ENCODE results near the gene PCK2. TPM values are rescaled to one million over a fixed set of nuclear protein-coding genes. Genes with fewer than 3 reads are reported as not detected.

The PCK2 gene
- total and polyA plus RNA-seq, 4 experiments from 2014 or later: 11.0 to 21.4 (median 16.9) TPM

DNA sequence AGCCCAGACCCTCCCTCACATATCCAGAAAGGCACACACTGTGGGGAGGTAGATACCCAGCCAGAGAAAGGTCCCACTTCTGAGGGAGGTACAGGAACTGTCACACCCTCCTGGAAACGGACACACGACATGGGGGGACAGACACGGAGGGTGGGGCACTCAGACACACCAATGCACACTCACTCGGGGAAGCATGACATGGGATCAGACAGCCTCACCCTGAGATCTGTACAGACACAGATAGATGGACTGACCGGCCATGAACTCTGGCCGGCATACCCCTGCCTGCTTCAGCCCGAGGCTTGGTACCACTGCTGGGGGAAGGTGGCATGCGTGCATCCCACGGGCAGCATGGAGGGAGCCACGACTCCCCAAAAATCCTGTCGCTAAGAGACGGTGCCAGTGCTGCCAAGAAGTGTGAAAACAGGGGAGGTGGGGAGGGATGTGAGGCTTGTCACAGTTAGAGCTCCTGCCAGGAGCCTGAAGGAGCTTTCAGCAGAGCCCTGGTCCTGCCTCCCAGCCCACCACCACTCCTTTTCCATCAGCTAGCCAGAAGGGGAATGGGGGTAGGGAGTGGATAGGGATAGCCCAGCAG is 22.2 kb upstream of the PCK2 start:
- H3K27ac ChIP-seq (ENCODE audit: low read depth, low read length): no peak overlapping the region
- Mint-ChIP-seq H3K36me3 (no peaks in the 10 kb centered on the region), H3K9me3 (no peaks in the 10 kb centered on the region), H3K27me3 (peaks cover 7 to 14% of the 10 kb centered on the region in 2 donors), H3K4me3 (no peak overlapping the region), H3K27ac (no peak overlapping the region), H3K4me1 (peaks cover 0 to 2% (median 0%) of the 10 kb centered on the region in 4 donors)
- DNase-seq: no peak
- ChIA-PET POLR2A (ENCODE audit: partially characterized antibody) (interaction anchor here (1.6 kb wide), 1 partner anchor 9 kb away, joined by 6 read pairs; no protein-coding TSS in a partner anchor), CTCF (ENCODE audit: partially characterized antibody) (interaction anchor here (12.1 kb wide), 1 partner anchor 22 kb away, joined by 168 read pairs; the partner anchor contains the start of gene PCK2)
- intact Hi-C loops (cut with micrococcal nuclease): no loop called here
- no peaks in the 10 kb centered on the region for H3K4me1 ChIP-seq (ENCODE audit: insufficient read depth, low read length)
- no peak overlapping the region for H3K4me3 ChIP-seq (ENCODE audit: low read length in 2 of 2)
- no peaks in the 10 kb centered on the region for H3K36me3 ChIP-seq (ENCODE audit: insufficient read depth, low read length)
- no peaks in the 10 kb centered on the region for H3K9me3 ChIP-seq (ENCODE audit: control insufficient read depth in 1 of 2, low read length in 2 of 2)
- no peaks in the 10 kb centered on the region for H3K27me3 ChIP-seq (ENCODE audit: insufficient read depth, low read length)

- Mint-ChIP-seq H3K27me3 (peaks cover 7 to 14% of the 10 kb centered on the region in 2 donors), H3K36me3 (no peaks in the 10 kb centered on the region), H3K4me3 (no peak overlapping the region), H3K4me1 (peaks cover 0 to 2% (median 0%) of the 10 kb centered on the region in 4 donors), H3K9me3 (no peaks in the 10 kb centered on the region), H3K27ac (no peak overlapping the region)
- DNase-seq: no peak
- no peaks in the 10 kb centered on the region for H3K9me3 ChIP-seq (ENCODE audit: control insufficient read depth in 1 of 2, low read length in 2 of 2)
- no peak overlapping the region for H3K27ac ChIP-seq (ENCODE audit: low read depth, low read length)
- CTCF ChIA-PET (ENCODE audit: partially characterized antibody): interaction anchor here (12.1 kb wide), 1 partner anchor 21 kb away, joined by 168 read pairs; the partner anchor contains the start of gene PCK2
- POLR2A ChIA-PET (ENCODE audit: partially characterized antibody): interaction anchor here (0.7 kb wide), 1 partner anchor 9 kb away, joined by 3 read pairs; no protein-coding TSS in a partner anchor
- H3K36me3 ChIP-seq (ENCODE audit: insufficient read depth, low read length): no peaks in the 10 kb centered on the region
- intact Hi-C loops (cut with micrococcal nuclease): no loop called here
- no peaks in the 10 kb centered on the region for H3K4me1 ChIP-seq (ENCODE audit: insufficient read depth, low read length)
- H3K27me3 ChIP-seq (ENCODE audit: insufficient read depth, low read length): no peaks in the 10 kb centered on the region
- no peak overlapping the region for H3K4me3 ChIP-seq (ENCODE audit: low read length in 2 of 2)
Observed at GRCh38 chr14:24072436-24072835, 21.7 kb upstream of the PCK2 start.

GRCh38 chr14:24072881-24073877 is 20.9 kb upstream of the PCK2 start:
- POLR2A ChIA-PET (ENCODE audit: partially characterized antibody): interaction anchor here (0.7 kb wide), 1 partner anchor 8 kb away, joined by 3 read pairs; no protein-coding TSS in a partner anchor
- Histone ChIP-seq H3K4me1 (ENCODE audit: insufficient read depth, low read length) (no peaks in the 10 kb centered on the region), H3K27ac (ENCODE audit: low read depth, low read length) (no peak overlapping the region), H3K27me3 (ENCODE audit: insufficient read depth, low read length) (no peaks in the 10 kb centered on the region), H3K4me3 (ENCODE audit: low read length in 2 of 2) (no peak overlapping the region), H3K36me3 (ENCODE audit: insufficient read depth, low read length) (no peaks in the 10 kb centered on the region), H3K9me3 (ENCODE audit: control insufficient read depth in 1 of 2, low read length in 2 of 2) (no peaks in the 10 kb centered on the region)
- no peaks in the 10 kb centered on the region for H3K9me3 Mint-ChIP-seq
- H3K27ac Mint-ChIP-seq: no peak overlapping the region
- DNase-seq: no peak
- no peak overlapping the region for H3K4me3 Mint-ChIP-seq
- peaks cover 0 to 2% (median 0%) of the 10 kb centered on the region in 4 donors for H3K4me1 Mint-ChIP-seq
- peaks cover 7 to 14% of the 10 kb centered on the region in 2 donors for H3K27me3 Mint-ChIP-seq
- no peaks in the 10 kb centered on the region for H3K36me3 Mint-ChIP-seq
- CTCF ChIA-PET (ENCODE audit: partially characterized antibody): interaction anchor here (12.1 kb wide), 1 partner anchor 20 kb away, joined by 168 read pairs; the partner anchor contains the start of gene PCK2
- intact Hi-C loops (cut with micrococcal nuclease): no loop called here

DNA sequence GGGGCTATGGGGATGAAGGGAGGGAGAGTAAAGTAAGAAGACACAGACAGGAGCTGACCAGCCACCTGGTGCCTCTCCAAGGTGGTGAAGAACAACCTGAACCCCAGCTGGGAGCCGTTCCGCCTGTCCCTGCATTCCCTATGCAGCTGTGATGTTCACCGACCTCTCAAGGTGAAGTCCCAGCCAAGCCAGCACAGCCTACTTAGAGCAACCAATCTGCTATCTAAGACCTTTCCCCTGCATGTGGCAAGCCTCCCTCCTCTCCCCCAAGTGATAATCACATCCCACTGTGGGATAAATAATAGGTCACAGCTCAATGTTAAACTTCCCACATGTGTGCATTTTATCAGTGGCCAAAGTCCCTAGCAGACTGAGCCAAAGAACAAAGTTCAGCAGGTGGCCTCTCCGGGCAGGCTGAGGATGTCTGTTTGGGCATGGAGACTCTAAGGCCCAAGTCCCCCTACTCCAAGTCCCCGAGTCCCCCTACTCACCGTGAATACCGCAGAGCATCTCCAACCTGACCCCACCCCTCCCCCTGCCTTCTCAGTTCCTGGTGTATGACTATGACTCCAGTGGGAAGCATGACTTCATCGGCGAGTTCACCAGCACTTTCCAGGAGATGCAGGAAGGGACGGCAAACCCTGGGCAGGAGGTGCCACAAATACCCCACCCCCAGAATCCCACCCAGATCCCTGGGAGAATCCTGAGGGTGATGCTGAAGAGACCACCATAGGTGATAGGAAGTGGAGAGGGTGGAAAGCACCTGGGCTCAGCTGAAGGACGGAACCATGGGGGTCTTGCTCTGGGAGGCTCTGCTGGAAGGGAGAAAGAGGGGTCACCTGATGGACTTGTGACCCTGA is 19.3 kb upstream of the PCK2 start:
- Histone ChIP-seq H3K4me1 (ENCODE audit: insufficient read depth, low read length) (no peaks in the 10 kb centered on the region), H3K27ac (ENCODE audit: low read depth, low read length) (no peak overlapping the region), H3K27me3 (ENCODE audit: insufficient read depth, low read length) (no peaks in the 10 kb centered on the region), H3K9me3 (ENCODE audit: control insufficient read depth in 1 of 2, low read length in 2 of 2) (no peaks in the 10 kb centered on the region), H3K4me3 (ENCODE audit: low read length in 2 of 2) (no peak overlapping the region), H3K36me3 (ENCODE audit: insufficient read depth, low read length) (no peaks in the 10 kb centered on the region)
- intact Hi-C loops (cut with micrococcal nuclease): no loop called here
- peak overlapping the region in 2 of 7 donors; percentile 42 to 43 for H3K27ac Mint-ChIP-seq
- H3K4me3 Mint-ChIP-seq: no peak overlapping the region
- H3K9me3 Mint-ChIP-seq: no peaks in the 10 kb centered on the region
- peaks cover 0 to 5% (median 3%) of the 10 kb centered on the region in 4 donors for H3K4me1 Mint-ChIP-seq
- peaks cover 5 to 11% of the 10 kb centered on the region in 2 donors for H3K27me3 Mint-ChIP-seq
- CTCF ChIA-PET (ENCODE audit: partially characterized antibody): interaction anchor here (0.7 to 12.1 kb wide), 3 partner anchors 19 to 87 kb away, joined by 3 to 168 read pairs (median 9); partner anchors contain the start of genes IRF9 and PCK2
- DNase-seq: no peak
- H3K36me3 Mint-ChIP-seq: no peaks in the 10 kb centered on the region
- POLR2A ChIA-PET (ENCODE audit: partially characterized antibody): interaction anchor here (0.9 kb wide), 1 partner anchor 39 kb away, joined by 4 read pairs; the partner anchor contains the start of genes DCAF11 and NRL

GRCh38 chr14:24075485-24076301 is 18.4 kb upstream of the PCK2 start:
- intact Hi-C loops (cut with micrococcal nuclease): no loop called here
- Mint-ChIP-seq H3K4me3 (no peak overlapping the region), H3K9me3 (no peaks in the 10 kb centered on the region), H3K27ac (no peak overlapping the region), H3K36me3 (no peaks in the 10 kb centered on the region), H3K27me3 (peaks cover 3 to 4% of the 10 kb centered on the region in 2 donors), H3K4me1 (peaks cover 5 to 11% (median 6%) of the 10 kb centered on the region in 4 donors)
- Histone ChIP-seq H3K4me3 (ENCODE audit: low read length in 2 of 2) (no peak overlapping the region), H3K9me3 (ENCODE audit: control insufficient read depth in 1 of 2, low read length in 2 of 2) (no peaks in the 10 kb centered on the region), H3K27ac (ENCODE audit: low read depth, low read length) (no peak overlapping the region), H3K36me3 (ENCODE audit: insufficient read depth, low read length) (no peaks in the 10 kb centered on the region), H3K4me1 (ENCODE audit: insufficient read depth, low read length) (peaks cover 7% of the 10 kb centered on the region), H3K27me3 (ENCODE audit: insufficient read depth, low read length) (no peaks in the 10 kb centered on the region)
- DNase-seq: no peak
- POLR2A ChIA-PET (ENCODE audit: partially characterized antibody): interaction anchor here (0.9 to 1.5 kb wide), 2 partner anchors 38 to 71 kb away, joined by 3 to 4 read pairs; partner anchors contain the start of genes DCAF11, NRL and PSME2
- CTCF ChIA-PET (ENCODE audit: partially characterized antibody): interaction anchor here (0.7 to 12.1 kb wide), 4 partner anchors 17 to 86 kb away, joined by 3 to 168 read pairs (median 8); partner anchors contain the start of genes IRF9 and PCK2

DNA sequence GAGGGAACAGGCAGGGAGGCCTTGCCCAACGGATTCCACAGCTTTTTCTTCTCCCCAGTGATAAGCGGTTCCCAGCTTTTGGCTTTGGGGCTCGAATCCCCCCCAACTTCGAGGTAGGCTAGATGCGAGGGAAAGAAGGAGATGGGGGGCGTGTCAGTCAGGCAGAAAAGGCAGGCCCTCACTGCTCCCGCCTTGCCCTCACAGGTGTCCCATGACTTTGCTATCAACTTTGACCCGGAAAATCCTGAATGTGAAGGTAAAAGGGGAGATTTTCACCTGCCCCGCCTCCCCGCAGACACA is 17.9 kb upstream of the PCK2 start:
- intact Hi-C loops (cut with micrococcal nuclease): no loop called here

More for the DNA sequence above, 17.9 kb upstream of the PCK2 start:
- Mint-ChIP-seq H3K27me3 (no peaks in the 10 kb centered on the region), H3K4me1 (peaks cover 6 to 16% (median 9%) of the 10 kb centered on the region in 4 donors), H3K9me3 (no peaks in the 10 kb centered on the region), H3K4me3 (no peak overlapping the region), H3K27ac (peak overlapping the region in 1 of 7 donors; percentile 22), H3K36me3 (no peaks in the 10 kb centered on the region)
- H3K36me3 ChIP-seq (ENCODE audit: insufficient read depth, low read length): no peaks in the 10 kb centered on the region
- H3K4me3 ChIP-seq (ENCODE audit: low read length in 2 of 2): no peak overlapping the region
- POLR2A ChIA-PET (ENCODE audit: partially characterized antibody): interaction anchor here (1.5 kb wide), 1 partner anchor 70 kb away, joined by 3 read pairs; the partner anchor contains the start of gene PSME2
- CTCF ChIA-PET (ENCODE audit: partially characterized antibody): interaction anchor here (1.9 to 12.1 kb wide), 3 partner anchors 17 to 33 kb away, joined by 8 to 168 read pairs (median 8); partner anchors contain the start of gene PCK2
- peaks cover 10% of the 10 kb centered on the region for H3K4me1 ChIP-seq (ENCODE audit: insufficient read depth, low read length)
- H3K9me3 ChIP-seq (ENCODE audit: control insufficient read depth in 1 of 2, low read length in 2 of 2): no peaks in the 10 kb centered on the region
- no peaks in the 10 kb centered on the region for H3K27me3 ChIP-seq (ENCODE audit: insufficient read depth, low read length)
- no peak for DNase-seq
- H3K27ac ChIP-seq (ENCODE audit: low read depth, low read length): no peak overlapping the region

Data from CD4-positive, alpha-beta memory T cell (primary cell).